GM12864 (cell line): ENCODE data around the gene DDX46.
"Not testable (repeated sequence)": the region's sequence is repeated elsewhere in the genome, so short reads cannot be mapped to it uniquely, and the experiment has no call there.

ENCODE experiments used
- DNase-seq: peaks from one replicate; pipeline ENCODE4 v3.0.0-alpha.2; 2011; ENCODE audit warnings: low read depth
- H3K4me3 ChIP-seq: 2 replicates; pipeline ENCODE4 v1.5.1; 2011; ENCODE audit warnings: mild to moderate bottlenecking, low read depth, low read length, control low read depth
- CTCF ChIP-seq: IDR thresholded peaks from 2 replicates; pipeline ENCODE4 v1.5.1; 2011; ENCODE audit warnings: low read depth, mild to moderate bottlenecking, moderate library complexity, low read length, control low read depth, inconsistent platforms; ENCODE audit errors: missing control alignments

DDX46 gene

GRCh38 chr5:134824681-134825080, 66.1 kb downstream of the DDX46 start:
- no peak for TF ChIP-seq CTCF
- no peak for DNase-seq
- no peak overlapping the region for H3K4me3 ChIP-seq

- no peak for DNase-seq
- H3K4me3 ChIP-seq: no peak overlapping the region
- TF ChIP-seq CTCF: no peak
Measured at GRCh38 chr5:134825212-134825611, 66.6 kb downstream of the DDX46 start.

- no peak overlapping the region for H3K4me3 ChIP-seq
- DNase-seq: no peak
- TF ChIP-seq CTCF: no peak
Measured at GRCh38 chr5:134833340-134834032, 74.9 kb downstream of the DDX46 start.

GRCh38 chr5:134835623-134836022, 77.0 kb downstream of the DDX46 start:
- DNase-seq: no peak
- TF ChIP-seq CTCF: no peak
- H3K4me3 ChIP-seq: no peak overlapping the region

GRCh38 chr5:134837530-134838181, 79.1 kb downstream of the DDX46 start:
- H3K4me3 ChIP-seq: no peak overlapping the region
- no peak for TF ChIP-seq CTCF
- no peak for DNase-seq

- not testable (repeated sequence) for DNase-seq, H3K4me3 ChIP-seq
Measured at GRCh38 chr5:134838361-134838760, 79.8 kb downstream of the DDX46 start.

GRCh38 chr5:134840811-134841210, 82.2 kb downstream of the DDX46 start:
- no peak for DNase-seq
- H3K4me3 ChIP-seq: no peak overlapping the region
- TF ChIP-seq CTCF: no peak
